ENCODE measurements around the gene EFEMP2. TPM values are rescaled to one million over a fixed set of nuclear protein-coding genes. Genes with fewer than 3 reads are reported as not detected.
A peak's percentile ranks its signal among the peaks of the same experiment; 100 is the strongest.

Gene EFEMP2
- total RNA-seq, 1 experiment from 2014 or later, result 1.4 TPM

DNA sequence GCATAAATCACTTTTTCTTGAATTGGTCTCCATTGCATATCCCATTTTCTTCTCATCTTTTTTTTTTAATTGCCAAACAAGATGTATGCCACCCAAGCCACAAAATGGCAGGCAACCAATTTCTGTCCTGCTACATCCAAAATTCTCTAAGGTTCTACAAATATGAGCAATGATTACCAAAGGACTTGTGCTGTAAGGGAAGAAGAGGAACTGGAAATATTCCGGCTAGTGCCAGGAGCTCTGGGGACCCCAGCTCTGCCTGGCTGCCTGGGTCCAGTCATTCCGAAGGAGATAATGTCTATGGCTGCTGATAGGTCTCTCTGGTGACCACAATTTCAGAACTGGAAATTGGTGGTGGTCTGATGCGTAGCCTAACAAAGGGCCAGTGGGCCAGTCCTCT, 55.9 kb downstream of the EFEMP2 start:
- peaks cover 33% of the 10 kb centered on the region for H3K4me1 Mint-ChIP-seq (ENCODE audit: low read depth, unreplicated experiment)
- intact Hi-C loops (cut with micrococcal nuclease; ENCODE audit: unreplicated experiment), result loop anchor here (2.0 kb wide), 1 partner anchor 36 kb away; the partner anchor contains the start of gene AP5B1
- H3K27me3 Mint-ChIP-seq (ENCODE audit: insufficient read depth, unreplicated experiment), result no peaks in the 10 kb centered on the region
- no peaks in the 10 kb centered on the region for H3K27me3 ChIP-seq (replicated peaks; ENCODE audit: control insufficient read depth, insufficient read depth, low read length)
- peak overlapping the region; percentile 85 for H3K27ac Mint-ChIP-seq (ENCODE audit: unreplicated experiment)
- POLR2A ChIA-PET, result interaction anchor here (0.6 to 1.7 kb wide), 4 partner anchors 29 to 105 kb away, joined by 3 to 27 read pairs (median 5); partner anchors contain the start of gene KAT5
- peaks cover 12% of the 10 kb centered on the region for H3K36me3 Mint-ChIP-seq (ENCODE audit: insufficient read depth, unreplicated experiment)
- H3K36me3 ChIP-seq (ENCODE audit: control insufficient read depth, insufficient read depth, low read length), result no peaks in the 10 kb centered on the region
- H3K9me3 Mint-ChIP-seq (ENCODE audit: unreplicated experiment), result peaks cover 9% of the 10 kb centered on the region
- H3K4me1 ChIP-seq, result peaks cover 38% of the 10 kb centered on the region
- H3K4me3 Mint-ChIP-seq (ENCODE audit: unreplicated experiment), result peak overlapping the region; percentile 83
- TF ChIP-seq, protein P1, sequence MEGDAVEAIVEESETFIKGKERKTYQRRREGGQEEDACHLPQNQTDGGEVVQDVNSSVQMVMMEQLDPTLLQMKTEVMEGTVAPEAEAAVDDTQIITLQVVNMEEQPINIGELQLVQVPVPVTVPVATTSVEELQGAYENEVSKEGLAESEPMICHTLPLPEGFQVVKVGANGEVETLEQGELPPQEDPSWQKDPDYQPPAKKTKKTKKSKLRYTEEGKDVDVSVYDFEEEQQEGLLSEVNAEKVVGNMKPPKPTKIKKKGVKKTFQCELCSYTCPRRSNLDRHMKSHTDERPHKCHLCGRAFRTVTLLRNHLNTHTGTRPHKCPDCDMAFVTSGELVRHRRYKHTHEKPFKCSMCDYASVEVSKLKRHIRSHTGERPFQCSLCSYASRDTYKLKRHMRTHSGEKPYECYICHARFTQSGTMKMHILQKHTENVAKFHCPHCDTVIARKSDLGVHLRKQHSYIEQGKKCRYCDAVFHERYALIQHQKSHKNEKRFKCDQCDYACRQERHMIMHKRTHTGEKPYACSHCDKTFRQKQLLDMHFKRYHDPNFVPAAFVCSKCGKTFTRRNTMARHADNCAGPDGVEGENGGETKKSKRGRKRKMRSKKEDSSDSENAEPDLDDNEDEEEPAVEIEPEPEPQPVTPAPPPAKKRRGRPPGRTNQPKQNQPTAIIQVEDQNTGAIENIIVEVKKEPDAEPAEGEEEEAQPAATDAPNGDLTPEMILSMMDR (IDR thresholded peaks at IDR 0.05; ENCODE audit: insufficient read depth in 1 of 2, low read depth in 1 of 2, low read length in 1 of 2, severe bottlenecking in 1 of 2, unreplicated experiment in 1 of 2), result no peak
- no peaks in the 10 kb centered on the region for H3K9me3 ChIP-seq
- H3K4me3 ChIP-seq (ENCODE audit: low read depth, low read length), result no peak overlapping the region
- BruUV-seq (replicated peaks), result no TSS peak
- CTCF ChIA-PET, result interaction anchor here (1.3 to 3.5 kb wide), 5 partner anchors 36 to 105 kb away, joined by 12 to 41 read pairs (median 17); partner anchors contain the start of genes AP5B1, FIBP, KAT5 and RNASEH2C
- no peak for DNase-seq

Other genes with a start within 250 kb of the EFEMP2 start
- gene SIPA1, start 234.7 kb downstream of the EFEMP2 start, total RNA-seq (2022), result 30.5 and 35.1 TPM in 2 replicates
- gene RELA, start 209.9 kb downstream of the EFEMP2 start, total RNA-seq (2022), result 51.2 and 54.9 TPM in 2 replicates
- 60.2 and 70.1 TPM in 2 replicates for gene KAT5, start 160.5 kb downstream of the EFEMP2 start, total RNA-seq (2022)
- gene RNASEH2C, start 152.0 kb downstream of the EFEMP2 start, total RNA-seq (2022), result 66.7 and 76.4 TPM in 2 replicates
- gene AP5B1, start 91.8 kb downstream of the EFEMP2 start, total RNA-seq (2022), result 18.2 and 19.3 TPM in 2 replicates
- gene OVOL1, start 85.7 kb downstream of the EFEMP2 start, total RNA-seq (2022), result 19.5 and 21.2 TPM in 2 replicates
- not detected in 2 replicates for gene SNX32, start 38.8 kb downstream of the EFEMP2 start, total RNA-seq (2022)
- 960 and 1,056 TPM in 2 replicates for gene CFL1, start 14.6 kb downstream of the EFEMP2 start, total RNA-seq (2022)
- 74.1 and 74.6 TPM in 2 replicates for gene MUS81, start 12.4 kb downstream of the EFEMP2 start, total RNA-seq (2022)
- not detected in 2 replicates for gene CTSW, start 7.0 kb upstream of the EFEMP2 start, total RNA-seq (2022)
- 56.8 and 61.5 TPM in 2 replicates for gene FIBP, start 15.7 kb upstream of the EFEMP2 start, total RNA-seq (2022)
- 13.3 and 14.7 TPM in 2 replicates for gene CCDC85B, start 17.9 kb upstream of the EFEMP2 start, total RNA-seq (2022)
- gene FOSL1, start 27.6 kb upstream of the EFEMP2 start, total RNA-seq (2022), result 2.7 and 3.9 TPM in 2 replicates
- 19.7 and 20.1 TPM in 2 replicates for gene C11orf68, start 46.3 kb upstream of the EFEMP2 start, total RNA-seq (2022)
- 91.0 and 93.1 TPM in 2 replicates for gene DRAP1, start 46.6 kb upstream of the EFEMP2 start, total RNA-seq (2022)
- gene TSGA10IP, start 72.7 kb upstream of the EFEMP2 start, total RNA-seq (2022), result 0.79 TPM in 1 of 2 replicates, not detected in the other
- gene SART1, start 88.9 kb upstream of the EFEMP2 start, total RNA-seq (2022), result 78.0 and 84.5 TPM in 2 replicates
- 51.2 and 55.3 TPM in 2 replicates for gene EIF1AD, start 129.4 kb upstream of the EFEMP2 start, total RNA-seq (2022)
- 295 and 300 TPM in 2 replicates for gene BANF1, start 129.7 kb upstream of the EFEMP2 start, total RNA-seq (2022)
- not detected in 2 replicates for gene CST6, start 139.2 kb upstream of the EFEMP2 start, total RNA-seq (2022)
- not detected in 2 replicates for gene CATSPER1, start 153.7 kb upstream of the EFEMP2 start, total RNA-seq (2022)
- not detected in 2 replicates for gene GAL3ST3, start 176.4 kb upstream of the EFEMP2 start, total RNA-seq (2022)
- 224 and 225 TPM in 2 replicates for gene SF3B2, start 179.6 kb upstream of the EFEMP2 start, total RNA-seq (2022)
- gene PACS1, start 197.5 kb upstream of the EFEMP2 start, total RNA-seq (2022), result 82.2 and 95.2 TPM in 2 replicates